H9 (cell line): ENCODE results near the gene SEC61A1. TPM values are rescaled to one million over a fixed set of nuclear protein-coding genes. Genes with fewer than 3 reads are reported as not detected.

ENCODE experiments used
- DNase-seq: peaks from one replicate; pipeline ENCODE4 v3.0.0-alpha.2; 2017
- H2AFZ ChIP-seq: one replicate; pipeline ENCODE4 v1.6.1; 2013; ENCODE audit warnings: mild to moderate bottlenecking, low read length, control low read depth, moderate library complexity
- H2AK5ac ChIP-seq: 2 replicates; pipeline ENCODE4 v1.6.1; 2013; ENCODE audit warnings: low read length, control low read depth, mixed read lengths; ENCODE audit not compliant: insufficient read length
- H2BK120ac ChIP-seq: one replicate; pipeline ENCODE4 v1.6.1; 2013; ENCODE audit warnings: low read depth, mild to moderate bottlenecking, low read length, control low read depth, inconsistent platforms; ENCODE audit not compliant: poor library complexity, severe bottlenecking
- H2BK12ac ChIP-seq: 2 replicates; pipeline ENCODE4 v1.6.1; 2013; ENCODE audit warnings: low read length, control low read depth, mixed read lengths, low read depth; ENCODE audit not compliant: insufficient read length
- H2BK15ac ChIP-seq: 2 replicates; pipeline ENCODE4 v1.6.1; 2013; ENCODE audit warnings: low read depth, low read length, control low read depth
- H2BK20ac ChIP-seq: one replicate; pipeline ENCODE4 v1.6.1; 2013; ENCODE audit warnings: low read depth, mild to moderate bottlenecking, low read length, control low read depth, inconsistent platforms; ENCODE audit not compliant: poor library complexity, severe bottlenecking
- H2BK5ac ChIP-seq: 2 replicates; pipeline ENCODE4 v1.6.1; 2013; ENCODE audit warnings: low read length, control low read depth, mixed read lengths; ENCODE audit not compliant: insufficient read length
- H3K14ac ChIP-seq: 2 replicates; pipeline ENCODE4 v1.6.1; 2013; ENCODE audit warnings: low read length, control low read depth; ENCODE audit not compliant: insufficient read depth
- H3K18ac ChIP-seq: 2 replicates; pipeline ENCODE4 v1.6.1; 2013; ENCODE audit warnings: low read depth, mild to moderate bottlenecking, mixed read lengths, low read length, control low read depth; ENCODE audit not compliant: insufficient read length
- H3K23ac ChIP-seq: 2 replicates; pipeline ENCODE4 v1.6.1; 2013; ENCODE audit warnings: low read length, control low read depth, mixed read lengths, low read depth; ENCODE audit not compliant: insufficient read length
- H3K23me2 ChIP-seq: 2 replicates; pipeline ENCODE4 v1.6.1; 2013; ENCODE audit warnings: low read depth, mild to moderate bottlenecking, mixed read lengths, low read length, control low read depth; ENCODE audit not compliant: insufficient read length, poor library complexity, severe bottlenecking
- H3K27ac ChIP-seq: 2 replicates; pipeline ENCODE4 v1.5.1; 2013; ENCODE audit warnings: low read length, control low read depth, mixed read lengths, low read depth; ENCODE audit not compliant: insufficient read length
- H3K27me3 ChIP-seq: 2 replicates; pipeline ENCODE4 v1.6.1; 2013; ENCODE audit warnings: low read length, control low read depth, inconsistent platforms; ENCODE audit not compliant: insufficient read depth
- H3K4ac ChIP-seq: 2 replicates; pipeline ENCODE4 v1.6.1; 2013; ENCODE audit warnings: low read depth, mild to moderate bottlenecking, control low read depth, inconsistent platforms, low read length, moderate library complexity
- H3K4me1 ChIP-seq: 2 replicates; pipeline ENCODE4 v1.6.1; 2013; ENCODE audit warnings: low read length, control low read depth, inconsistent platforms; ENCODE audit not compliant: insufficient read depth
- H3K4me2 ChIP-seq: 2 replicates; pipeline ENCODE4 v1.6.1; 2013; ENCODE audit warnings: low read length, control low read depth, mixed read lengths; ENCODE audit not compliant: insufficient read length, insufficient read depth
- H3K56ac ChIP-seq: 2 replicates; pipeline ENCODE4 v1.6.1; 2013; ENCODE audit warnings: low read depth, mild to moderate bottlenecking, mixed read lengths, low read length, control low read depth; ENCODE audit not compliant: insufficient read length
- H3K79me1 ChIP-seq: 2 replicates; pipeline ENCODE4 v1.6.1; 2013; ENCODE audit warnings: low read depth, mild to moderate bottlenecking, moderate library complexity, low read length, control low read depth, inconsistent platforms; ENCODE audit not compliant: insufficient read depth, poor library complexity, severe bottlenecking
- H3K79me2 ChIP-seq: 2 replicates; pipeline ENCODE4 v1.6.1; 2013; ENCODE audit warnings: low read length, control low read depth, inconsistent platforms; ENCODE audit not compliant: insufficient read depth
- H3K9ac ChIP-seq: 2 replicates; pipeline ENCODE4 v1.6.1; 2013; ENCODE audit warnings: low read length, control low read depth, mixed read lengths; ENCODE audit not compliant: insufficient read length; ENCODE audit errors: extremely low read depth
- H3K9me3 ChIP-seq: one replicate; pipeline ENCODE4 v1.6.1; 2013; ENCODE audit warnings: low read depth, low read length, inconsistent platforms; ENCODE audit not compliant: control insufficient read depth
- H3T11ph ChIP-seq: one replicate; pipeline ENCODE4 v1.6.1; 2013; ENCODE audit warnings: mild to moderate bottlenecking, low read length, control low read depth, inconsistent platforms
- H4K20me1 ChIP-seq: one replicate; pipeline ENCODE4 v1.6.1; 2013; ENCODE audit not compliant: control insufficient read depth, insufficient read length, insufficient read depth
- H4K5ac ChIP-seq: 2 replicates; pipeline ENCODE4 v1.6.1; 2013; ENCODE audit warnings: low read depth, mild to moderate bottlenecking, mixed read lengths, low read length, control low read depth; ENCODE audit not compliant: insufficient read length
- H4K8ac ChIP-seq: replicated peaks from 2 replicates; pipeline ENCODE4 v1.6.1; 2013; ENCODE audit warnings: low read length, control low read depth, mixed read lengths, low read depth; ENCODE audit not compliant: insufficient read length
- H4K91ac ChIP-seq: 2 replicates; pipeline ENCODE4 v1.6.1; 2013; ENCODE audit warnings: low read depth, mild to moderate bottlenecking, moderate library complexity, mixed read lengths, low read length, control low read depth; ENCODE audit not compliant: insufficient read length
- H3K27ac Mint-ChIP-seq, 3 experiments: 2 replicates in 2 of 3; 3 replicates in 1 of 3; pipeline ENCODE4 v1.8.0; 2020 to 2021; ENCODE audit warnings: mixed read lengths in 3 of 3, mild to moderate bottlenecking in 1 of 3, moderate library complexity in 1 of 3
- H3K27me3 Mint-ChIP-seq: 2 replicates; pipeline ENCODE4 v1.8.0; 2021; ENCODE audit warnings: low read depth, mild to moderate bottlenecking, moderate library complexity, mixed read lengths
- H3K36me3 Mint-ChIP-seq, 3 experiments: 2 replicates in 2 of 3; 3 replicates in 1 of 3; pipeline ENCODE4 v1.8.0; 2020 to 2021; ENCODE audit warnings: low read depth in 3 of 3, mixed read lengths in 3 of 3; ENCODE audit not compliant: insufficient read depth in 1 of 3
- H3K4me1 Mint-ChIP-seq, 2 experiments: 2 replicates each; pipeline ENCODE4 v1.8.0; 2020; ENCODE audit warnings: mixed read lengths in 2 of 2
- H3K4me3 Mint-ChIP-seq, 2 experiments: 2 replicates in 1 of 2; 3 replicates in 1 of 2; pipeline ENCODE4 v1.8.0; 2020 to 2021; ENCODE audit warnings: mild to moderate bottlenecking in 2 of 2, mixed read lengths in 2 of 2, moderate library complexity in 1 of 2
- H3K9me3 Mint-ChIP-seq, 2 experiments: 2 replicates in 1 of 2; 3 replicates in 1 of 2; pipeline ENCODE4 v1.8.0; 2020; ENCODE audit warnings: mild to moderate bottlenecking in 2 of 2, mixed read lengths in 2 of 2, moderate library complexity in 1 of 2
- WGBS: extraction: QIAGEN DNeasy Blood & Tissue Kit; methylation state at CpG from one replicate; pipeline ENCODE4 v1.1.7; 2013; ENCODE audit warnings: missing lambda C conversion rate, low lambda C conversion rate, mixed read lengths; ENCODE audit not compliant: insufficient read length; ENCODE audit errors: extremely low coverage; 5-methylcytosine and 5-hydroxymethylcytosine counted together
- total RNA-seq: library from RNA; stranded (reverse); gene quantifications from 2 replicates; pipeline ENCODE4 v1.2.1, GENCODE V29; 2021
- TF ChIP-seq, protein P1 (sequence below): fragments of 200-600 bp; sonication (generic); conservative IDR thresholded peaks from 3 replicates; pipeline ENCODE4 v1.8.0; 2021; ENCODE audit warnings: antibody characterized with exemption, mild to moderate bottlenecking

The SEC61A1 gene
- total RNA-seq, 1 experiment from 2014 or later: 146 TPM

DNA sequence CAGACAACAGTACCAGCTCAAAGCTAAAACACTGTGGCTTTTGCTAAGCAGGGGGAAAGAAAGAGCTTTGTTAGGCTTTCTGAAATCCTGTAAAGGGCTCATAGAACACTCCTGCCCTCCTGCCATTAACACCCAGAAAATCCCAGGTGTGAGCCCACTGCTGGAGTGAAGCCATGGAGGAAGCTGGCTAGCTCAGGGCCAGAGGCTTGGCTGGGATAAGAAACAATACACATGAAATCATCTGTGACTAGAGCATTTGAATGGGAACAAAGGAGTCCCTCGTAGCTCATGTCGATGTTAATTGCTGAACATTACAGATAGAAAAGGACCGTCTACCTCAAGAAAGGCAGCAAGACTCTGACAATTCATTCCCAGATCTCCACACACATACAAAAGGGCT, 47.9 kb downstream of the SEC61A1 start:
- peaks cover 16% of the 10 kb centered on the region for H3K4me1 ChIP-seq
- no peak overlapping the region for H3K56ac ChIP-seq
- no peak overlapping the region for H2BK120ac ChIP-seq
- H3K4ac ChIP-seq: no peak overlapping the region
- H3K9me3 Mint-ChIP-seq: no peaks in the 10 kb centered on the region
- H4K91ac ChIP-seq: no peak overlapping the region
- H3K79me2 ChIP-seq: no peaks in the 10 kb centered on the region
- no peak overlapping the region for H2BK15ac ChIP-seq
- H3K4me3 Mint-ChIP-seq: no peak overlapping the region
- H2AK5ac ChIP-seq: no peak overlapping the region
- H3K36me3 Mint-ChIP-seq: peaks cover 58 to 93% (median 86%) of the 10 kb centered on the region in 3 experiments
- H3K18ac ChIP-seq: no peak overlapping the region
- no peak overlapping the region for H3K4me2 ChIP-seq
- H3K27me3 Mint-ChIP-seq: no peaks in the 10 kb centered on the region
- no peak overlapping the region for H3K14ac ChIP-seq
- H3K4me1 Mint-ChIP-seq: peaks cover 55 to 72% of the 10 kb centered on the region in 2 experiments
- no peak overlapping the region for H3K27ac ChIP-seq
- no peak overlapping the region for H4K5ac ChIP-seq
- no peaks in the 10 kb centered on the region for H3K23me2 ChIP-seq
- no peak for DNase-seq
- H2BK12ac ChIP-seq: no peak overlapping the region
- H3K27me3 ChIP-seq: no peaks in the 10 kb centered on the region
- H3K79me1 ChIP-seq: no peaks in the 10 kb centered on the region
- H2BK20ac ChIP-seq: no peak overlapping the region
- no peak overlapping the region for H3K23ac ChIP-seq
- H3K9me3 ChIP-seq: no peaks in the 10 kb centered on the region
- H4K20me1 ChIP-seq: no peaks in the 10 kb centered on the region
- peak overlapping the region in 2 of 3 experiments; percentile 31 to 54; a peak in 2 of 7 replicates for H3K27ac Mint-ChIP-seq
- no peak overlapping the region for H2BK5ac ChIP-seq
- WGBS: no CpG with 5 or more reads among the region's 3 CpGs
- H2AFZ ChIP-seq: no peak overlapping the region
- no peak overlapping the region for H3K9ac ChIP-seq
- TF ChIP-seq, protein P1, sequence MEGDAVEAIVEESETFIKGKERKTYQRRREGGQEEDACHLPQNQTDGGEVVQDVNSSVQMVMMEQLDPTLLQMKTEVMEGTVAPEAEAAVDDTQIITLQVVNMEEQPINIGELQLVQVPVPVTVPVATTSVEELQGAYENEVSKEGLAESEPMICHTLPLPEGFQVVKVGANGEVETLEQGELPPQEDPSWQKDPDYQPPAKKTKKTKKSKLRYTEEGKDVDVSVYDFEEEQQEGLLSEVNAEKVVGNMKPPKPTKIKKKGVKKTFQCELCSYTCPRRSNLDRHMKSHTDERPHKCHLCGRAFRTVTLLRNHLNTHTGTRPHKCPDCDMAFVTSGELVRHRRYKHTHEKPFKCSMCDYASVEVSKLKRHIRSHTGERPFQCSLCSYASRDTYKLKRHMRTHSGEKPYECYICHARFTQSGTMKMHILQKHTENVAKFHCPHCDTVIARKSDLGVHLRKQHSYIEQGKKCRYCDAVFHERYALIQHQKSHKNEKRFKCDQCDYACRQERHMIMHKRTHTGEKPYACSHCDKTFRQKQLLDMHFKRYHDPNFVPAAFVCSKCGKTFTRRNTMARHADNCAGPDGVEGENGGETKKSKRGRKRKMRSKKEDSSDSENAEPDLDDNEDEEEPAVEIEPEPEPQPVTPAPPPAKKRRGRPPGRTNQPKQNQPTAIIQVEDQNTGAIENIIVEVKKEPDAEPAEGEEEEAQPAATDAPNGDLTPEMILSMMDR: no peak
- no peak overlapping the region for H4K8ac ChIP-seq
- no peak overlapping the region for H3T11ph ChIP-seq
